ENCODE results near the gene CXXC1. TPM values are rescaled to one million over a fixed set of nuclear protein-coding genes. Genes with fewer than 3 reads are reported as not detected.
A peak's percentile ranks its signal among the peaks of the same experiment; 100 is the strongest.

CXXC1 gene
- total and polyA plus RNA-seq, 8 donors, result 55.5 to 78.0 (median 64.8) TPM

GRCh38 chr18:50286391-50287027 lies 983 bp downstream of the CXXC1 start:
- intact Hi-C loops (cut with DNase I), result no loop called here
- peaks cover 3 to 36% of the 10 kb centered on the region in 2 donors for H3K4me1 ChIP-seq
- H3K4me3 ChIP-seq, result peak overlapping the region; percentile 73 to 75
- DNase-seq (peak in 1 of 4 donors; percentile 74), ATAC-seq (no peak)
- no peaks in the 10 kb centered on the region for H3K9me3 ChIP-seq
- TF ChIP-seq CTCF (IDR thresholded peaks at IDR 0.05), result no peak
- H3K27ac ChIP-seq, result peak overlapping the region in 1 of 2 donors; percentile 90
- H3K27me3 ChIP-seq, result no peaks in the 10 kb centered on the region
- peaks cover 0 to 40% of the 10 kb centered on the region in 2 donors for H3K36me3 ChIP-seq

- no peak for ATAC-seq
- no peaks in the 10 kb centered on the region for H3K9me3 ChIP-seq
- peak in 1 of 4 donors; percentile 74 for DNase-seq
- H3K4me1 ChIP-seq, result peaks cover 3 to 38% of the 10 kb centered on the region in 2 donors
- intact Hi-C loops (cut with DNase I), result no loop called here
- no peak overlapping the region for H3K27ac ChIP-seq
- peak overlapping the region in 1 of 2 donors; percentile 75 for H3K4me3 ChIP-seq
- H3K27me3 ChIP-seq, result no peaks in the 10 kb centered on the region
- TF ChIP-seq CTCF (IDR thresholded peaks at IDR 0.05), result no peak
- peaks cover 0 to 40% of the 10 kb centered on the region in 2 donors for H3K36me3 ChIP-seq
Measured at GRCh38 chr18:50285631-50286321, 1.7 kb downstream of the CXXC1 start.

DNA sequence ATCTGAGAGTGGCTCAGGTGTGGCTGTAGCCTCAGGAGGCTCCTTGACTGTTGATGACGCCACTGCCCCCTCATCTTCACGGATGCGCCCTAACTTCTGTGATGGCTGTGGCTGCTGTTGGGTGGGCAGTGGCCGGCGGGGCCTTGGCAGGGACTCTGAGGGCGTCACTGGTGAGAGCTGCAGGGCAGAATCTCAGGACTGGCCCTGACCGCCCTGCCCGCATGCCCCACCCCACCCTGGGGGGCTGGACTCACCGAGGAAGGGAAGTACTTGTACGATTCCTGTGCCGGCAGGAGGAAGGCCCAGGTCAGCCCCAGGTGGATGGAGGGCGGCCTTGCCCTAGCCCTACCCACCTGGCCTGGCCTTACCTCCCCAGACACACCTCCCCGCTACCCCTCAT lies 2.4 kb downstream of the CXXC1 start:
- Histone ChIP-seq H3K36me3 (peaks cover 0 to 40% of the 10 kb centered on the region in 2 donors), H3K4me3 (no peak overlapping the region), H3K4me1 (peaks cover 4 to 45% of the 10 kb centered on the region in 2 donors), H3K9me3 (no peaks in the 10 kb centered on the region), H3K27ac (no peak overlapping the region), H3K27me3 (no peaks in the 10 kb centered on the region)
- DNase-seq, result peak in 1 of 4 donors; percentile 75
- ATAC-seq, result no peak
- intact Hi-C loops (cut with DNase I), result no loop called here
- TF ChIP-seq CTCF (IDR thresholded peaks at IDR 0.05), result no peak

DNA sequence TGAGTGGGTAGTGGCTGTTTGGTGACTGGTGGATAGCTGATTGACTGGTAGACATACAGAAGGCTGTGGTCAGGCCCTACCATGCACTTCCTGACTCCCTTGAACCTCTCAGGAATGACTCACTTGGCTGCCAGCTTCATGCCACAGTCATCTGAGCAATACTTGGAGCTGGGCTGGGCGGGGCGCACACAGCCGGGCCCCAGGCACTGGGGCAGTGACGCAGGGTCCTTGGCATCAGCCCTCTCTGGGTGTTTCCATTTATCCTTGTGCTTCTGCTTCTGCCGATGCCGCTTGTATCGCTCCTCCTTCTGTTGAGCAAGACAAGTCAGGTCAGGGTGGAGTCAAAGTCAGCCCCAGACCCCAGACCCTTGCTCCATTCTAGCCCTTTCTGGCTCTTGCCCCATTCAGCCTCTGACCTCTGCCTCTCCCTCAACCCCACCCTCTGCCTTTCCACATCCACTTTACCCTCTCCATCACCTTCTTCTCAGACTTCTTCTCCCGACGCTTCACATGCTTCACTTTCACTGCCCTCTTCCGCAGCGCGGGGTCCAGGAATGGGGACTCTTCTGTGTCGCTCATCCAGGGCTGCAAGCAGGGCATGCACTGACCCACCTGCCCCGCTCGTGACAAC lies 3.1 kb downstream of the CXXC1 start:
- H3K36me3 ChIP-seq, result peaks cover 0 to 40% of the 10 kb centered on the region in 2 donors
- H3K4me3 ChIP-seq, result no peak overlapping the region
- ATAC-seq, result no peak
- H3K27ac ChIP-seq, result no peak overlapping the region
- H3K4me1 ChIP-seq, result peaks cover 9 to 52% of the 10 kb centered on the region in 2 donors
- no peaks in the 10 kb centered on the region for H3K27me3 ChIP-seq
- TF ChIP-seq CTCF (IDR thresholded peaks at IDR 0.05), result no peak
- intact Hi-C loops (cut with DNase I), result no loop called here
- DNase-seq, result peak in 1 of 4 donors; percentile 74
- H3K9me3 ChIP-seq, result no peaks in the 10 kb centered on the region
